Ectodermal cell (in vitro differentiated cells): ENCODE data around the gene C11orf52.

ENCODE experiments used
- H3K27ac ChIP-seq: 2 replicates; pipeline ENCODE4 v1.7.0; 2013; ENCODE audit warnings: mild to moderate bottlenecking, low read depth, low read length; ENCODE audit not compliant: insufficient read depth, poor library complexity, severe bottlenecking
- H3K27me3 ChIP-seq: 2 replicates; pipeline ENCODE4 v1.7.0; 2013; ENCODE audit warnings: mild to moderate bottlenecking, low read length; ENCODE audit not compliant: insufficient read depth, control insufficient read depth, poor library complexity, severe bottlenecking
- H3K36me3 ChIP-seq: one replicate; pipeline ENCODE4 v1.7.0; 2013; ENCODE audit warnings: low read length; ENCODE audit not compliant: control insufficient read depth, insufficient read depth
- H3K4me1 ChIP-seq: one replicate; pipeline ENCODE4 v1.7.0; 2013; ENCODE audit warnings: low read length; ENCODE audit not compliant: control insufficient read depth, insufficient read depth
- H3K4me3 ChIP-seq: 2 replicates; pipeline ENCODE4 v1.7.0; 2013; ENCODE audit warnings: low read depth, low read length, control low read depth; ENCODE audit not compliant: insufficient read depth
- H3K9me3 ChIP-seq: 2 replicates; pipeline ENCODE4 v1.7.0; 2013; ENCODE audit warnings: mild to moderate bottlenecking, low read length, moderate library complexity; ENCODE audit not compliant: control insufficient read depth
- WGBS, 2 experiments: methylation state at CpG; one replicate each; pipeline ENCODE4 v1.1.7; 2013; ENCODE audit warnings: missing lambda C conversion rate in 2 of 2; 5-methylcytosine and 5-hydroxymethylcytosine counted together

Gene C11orf52

DNA sequence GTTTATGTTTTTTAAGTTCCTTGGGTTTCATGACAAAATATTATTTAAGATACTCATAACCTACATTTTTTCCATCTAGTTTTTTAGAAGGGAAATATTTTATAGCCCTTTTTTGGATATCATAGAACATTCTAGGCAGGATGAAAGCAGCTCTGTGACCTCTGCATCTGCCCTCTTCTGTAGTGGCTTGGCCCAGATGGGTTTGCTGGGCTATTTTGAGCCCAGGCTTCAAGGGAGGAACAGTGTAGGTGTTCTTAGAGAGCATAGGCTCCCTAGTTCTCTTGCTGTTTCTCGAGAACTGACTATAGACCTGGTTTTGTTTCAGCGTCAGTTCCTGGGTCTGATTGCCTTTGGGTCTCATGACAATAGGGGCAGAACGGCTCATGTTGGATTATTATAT is 50.6 kb downstream of the C11orf52 start:
- 94 to 95% methylated on average over 3 of the region's 3 CpGs for WGBS, 2 experiments
- H3K36me3 ChIP-seq = peaks cover 14% of the 10 kb centered on the region
- H3K4me1 ChIP-seq = no peaks in the 10 kb centered on the region
- no peak overlapping the region for H3K4me3 ChIP-seq
- H3K27me3 ChIP-seq = no peaks in the 10 kb centered on the region
- H3K27ac ChIP-seq = no peak overlapping the region
- H3K9me3 ChIP-seq = no peaks in the 10 kb centered on the region

DNA sequence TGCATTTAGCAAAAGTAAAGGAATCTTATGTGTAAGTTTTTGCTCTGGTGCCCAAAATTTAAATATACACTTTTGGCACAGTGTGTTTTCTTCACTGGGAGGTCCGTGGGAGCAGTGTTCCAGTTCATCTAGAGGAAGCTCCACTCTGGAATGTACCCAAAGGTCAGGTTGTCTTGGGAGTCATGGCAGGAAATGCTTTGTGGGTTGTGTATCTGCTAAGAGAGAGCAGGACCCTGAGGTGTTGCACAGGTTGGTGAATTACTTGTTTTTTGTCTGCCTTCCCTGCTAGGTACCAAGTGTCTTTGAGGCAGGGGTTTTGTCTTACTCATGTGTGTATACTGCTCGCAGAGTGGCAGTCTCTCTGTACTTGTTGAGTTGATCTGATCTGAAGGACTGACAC is 55.7 kb downstream of the C11orf52 start:
- H3K36me3 ChIP-seq = peaks cover 12% of the 10 kb centered on the region
- H3K4me1 ChIP-seq = peaks cover 22% of the 10 kb centered on the region
- H3K27ac ChIP-seq = no peak overlapping the region
- no peaks in the 10 kb centered on the region for H3K9me3 ChIP-seq
- 94 to 95% methylated on average over 2 of the region's 2 CpGs for WGBS, 2 experiments
- H3K4me3 ChIP-seq = no peak overlapping the region
- peaks cover 7% of the 10 kb centered on the region for H3K27me3 ChIP-seq

DNA sequence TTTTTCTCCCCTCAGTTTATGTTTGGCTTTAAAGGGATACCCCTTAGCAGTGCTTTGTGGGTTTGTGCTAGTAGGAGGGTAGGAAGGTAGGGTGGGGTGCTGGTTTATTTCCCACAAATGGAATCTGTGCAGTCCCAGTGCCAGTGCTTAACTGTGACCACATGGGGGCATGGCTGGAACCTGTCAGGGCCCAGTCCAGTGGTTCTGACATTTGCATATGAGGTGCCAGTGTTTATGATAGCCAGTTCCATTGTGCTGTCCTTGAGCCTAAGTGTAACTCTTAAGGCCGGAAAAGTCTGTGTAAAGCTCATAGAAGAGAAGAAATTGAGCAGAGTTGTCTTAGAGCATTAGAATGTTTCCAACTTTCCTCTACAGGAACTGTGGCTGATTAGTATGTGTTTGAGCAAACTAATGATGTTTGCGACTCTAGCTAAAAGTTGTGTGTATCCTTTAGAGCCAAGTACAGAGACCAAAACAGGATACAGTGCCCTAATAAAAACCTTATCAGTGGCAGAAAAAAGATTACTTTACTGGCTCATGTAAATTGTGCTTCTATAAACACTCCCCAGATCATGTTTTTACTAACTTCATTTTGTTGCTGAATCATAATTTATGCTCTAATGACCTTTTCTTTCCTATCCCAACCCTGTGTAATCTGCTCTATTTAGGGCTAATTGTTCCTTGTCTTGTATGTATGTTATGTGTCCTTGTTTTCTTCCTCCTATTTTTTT is 56.5 kb downstream of the C11orf52 start:
- Histone ChIP-seq H3K9me3 (no peaks in the 10 kb centered on the region), H3K27ac (no peak overlapping the region), H3K36me3 (peaks cover 4% of the 10 kb centered on the region), H3K4me3 (no peak overlapping the region), H3K27me3 (peaks cover 7% of the 10 kb centered on the region), H3K4me1 (peaks cover 27% of the 10 kb centered on the region)
- 88 to 93% methylated on average over 2 of the region's 2 CpGs for WGBS, 2 experiments

- Histone ChIP-seq H3K27me3 (peaks cover 7% of the 10 kb centered on the region), H3K4me1 (peaks cover 32% of the 10 kb centered on the region), H3K9me3 (no peaks in the 10 kb centered on the region), H3K36me3 (peaks cover 4% of the 10 kb centered on the region), H3K27ac (no peak overlapping the region), H3K4me3 (peak overlapping the region; percentile 60)
- 30 to 35% methylated on average over 7 of the region's 7 CpGs for WGBS, 2 experiments
These were observed 57.5 kb downstream of the C11orf52 start for GRCh38 chr11:111976119-111976766.
